Activated CD4-positive, CD25-positive, alpha-beta regulatory T cell (primary cell): ENCODE measurements around the gene SUGCT.
"Not testable (repeated sequence)": the region's sequence is repeated elsewhere in the genome, so short reads cannot be mapped to it uniquely, and the experiment has no call there.

ENCODE experiments used
- DNase-seq, 4 experiments: peaks; one replicate each; lab custom pipeline; 2025; lab: John Stamatoyannopoulos, UW

SUGCT gene

DNA sequence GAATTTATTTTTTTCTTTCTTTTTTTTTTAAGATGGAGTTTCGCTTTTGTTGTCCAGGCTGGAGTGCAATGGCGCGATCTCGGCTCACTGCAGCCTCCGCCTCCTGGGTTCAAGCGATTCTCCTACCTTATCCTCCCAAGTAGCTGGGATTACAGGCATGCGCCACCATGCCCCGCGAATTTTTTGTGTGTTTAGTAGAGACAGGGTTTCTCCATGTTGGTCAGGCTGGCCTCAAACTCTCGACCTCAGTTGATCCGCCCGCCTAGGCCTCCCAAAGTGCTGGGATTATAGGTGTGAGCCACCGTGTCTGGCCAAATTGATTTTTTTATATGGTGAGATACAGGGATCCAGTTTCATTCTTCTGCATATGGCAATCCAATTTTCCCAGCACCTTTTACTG is 5.1 kb downstream of the SUGCT start:
- not testable (repeated sequence) for DNase-seq

DNA sequence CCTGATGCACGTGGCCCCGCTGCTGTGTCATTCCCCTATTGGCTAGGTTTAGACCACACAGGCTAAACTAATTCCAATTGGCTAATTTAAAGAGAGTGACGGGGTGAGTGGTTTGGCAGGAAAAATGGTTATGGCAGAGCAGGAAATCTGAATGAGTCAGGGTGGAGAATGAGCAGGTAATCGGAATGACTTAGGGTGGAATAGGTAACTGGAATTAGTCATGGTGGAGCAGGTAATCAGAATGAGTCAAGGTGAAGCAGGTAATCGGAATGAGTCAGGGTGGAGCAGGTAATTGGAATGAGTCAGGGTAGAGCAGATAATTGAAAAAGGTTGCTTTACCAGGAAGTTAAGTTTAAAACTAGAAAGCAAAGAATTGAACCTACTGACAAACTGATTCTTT is 7.1 kb downstream of the SUGCT start:
- DNase-seq: not testable (repeated sequence)

DNA sequence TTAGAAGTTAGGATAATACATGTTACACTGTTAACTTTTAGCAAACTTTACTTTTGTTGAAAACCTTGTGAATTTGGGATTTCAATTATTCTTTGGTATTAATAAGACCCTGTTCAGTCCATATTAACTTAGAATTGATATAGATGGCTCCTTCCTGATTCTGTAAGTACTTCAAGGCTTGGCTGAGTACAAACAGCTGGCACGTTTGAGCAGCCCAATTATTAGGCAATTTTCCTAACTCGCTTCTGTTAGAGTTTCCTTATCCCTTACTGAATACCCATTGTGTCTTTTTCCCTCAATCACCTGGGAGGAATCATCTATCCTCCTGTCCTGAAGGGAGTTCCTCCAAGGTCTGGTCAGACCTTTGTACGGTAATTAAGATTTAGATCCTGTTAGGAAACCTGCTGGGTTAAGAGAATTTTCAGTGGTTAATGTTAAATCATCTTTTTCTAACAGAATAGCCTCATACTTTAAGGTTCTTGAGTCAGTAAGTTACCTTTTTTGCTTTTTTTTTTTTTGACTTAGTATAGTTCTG is 10.9 kb downstream of the SUGCT start:
- DNase-seq: not testable (repeated sequence)

DNA sequence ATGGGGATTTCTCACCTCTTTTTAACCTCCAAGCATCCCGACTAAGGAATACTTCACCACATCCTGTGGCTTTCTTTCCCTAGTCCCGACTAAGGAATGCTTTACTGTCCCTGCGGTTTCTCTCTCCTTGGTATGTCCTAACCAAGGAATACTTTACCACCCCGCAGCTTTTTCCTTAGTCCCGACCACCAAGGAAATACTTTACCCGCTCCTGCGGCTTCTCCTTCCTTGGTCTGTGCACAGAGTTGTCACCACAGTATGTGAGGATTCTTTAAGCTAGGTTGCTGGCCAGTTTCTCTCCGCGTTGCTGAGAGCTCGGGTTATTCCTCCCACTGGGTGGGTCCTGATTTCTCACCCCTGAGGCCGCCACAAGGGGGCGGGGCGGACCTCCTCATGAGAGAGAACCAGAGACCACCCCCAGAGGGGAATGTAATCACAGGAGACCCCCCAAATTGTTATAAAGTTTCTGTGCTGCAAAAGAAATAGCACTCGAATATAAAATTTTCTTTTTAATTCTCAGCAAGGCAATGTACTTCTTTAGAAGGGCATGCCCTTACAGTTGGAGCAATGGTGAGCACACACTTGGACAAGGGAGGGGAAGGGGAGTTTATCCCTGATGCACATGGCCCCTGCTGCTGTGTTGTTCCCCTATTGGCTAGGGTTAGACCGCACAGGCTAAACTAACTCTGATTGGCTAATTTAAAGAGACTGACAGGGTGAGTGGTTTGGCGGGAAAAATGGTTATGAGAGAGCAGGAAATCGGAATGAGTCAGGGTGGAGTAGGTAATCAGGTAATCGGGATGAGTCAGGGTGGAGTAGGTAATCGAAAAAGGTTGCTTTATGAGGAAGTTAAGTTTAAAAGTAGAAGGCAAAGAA is 12.8 kb downstream of the SUGCT start:
- no peak for DNase-seq

DNA sequence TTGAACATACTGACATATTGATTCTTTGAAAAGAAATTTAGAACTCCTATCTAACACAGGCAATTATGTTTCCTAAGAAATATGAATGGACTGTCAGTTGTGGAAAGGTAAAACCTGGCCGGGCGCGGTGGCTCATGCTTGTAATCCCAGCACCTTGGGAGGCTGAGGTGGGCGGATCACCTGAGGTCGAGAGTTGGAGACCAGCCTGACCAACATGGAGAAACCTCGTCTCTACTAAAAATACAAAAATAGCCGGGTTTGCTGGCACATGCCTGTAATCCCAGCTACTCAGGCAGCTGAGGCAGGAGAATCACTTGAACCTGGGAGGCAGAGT is 13.4 kb downstream of the SUGCT start:
- DNase-seq: not testable (repeated sequence)

DNA sequence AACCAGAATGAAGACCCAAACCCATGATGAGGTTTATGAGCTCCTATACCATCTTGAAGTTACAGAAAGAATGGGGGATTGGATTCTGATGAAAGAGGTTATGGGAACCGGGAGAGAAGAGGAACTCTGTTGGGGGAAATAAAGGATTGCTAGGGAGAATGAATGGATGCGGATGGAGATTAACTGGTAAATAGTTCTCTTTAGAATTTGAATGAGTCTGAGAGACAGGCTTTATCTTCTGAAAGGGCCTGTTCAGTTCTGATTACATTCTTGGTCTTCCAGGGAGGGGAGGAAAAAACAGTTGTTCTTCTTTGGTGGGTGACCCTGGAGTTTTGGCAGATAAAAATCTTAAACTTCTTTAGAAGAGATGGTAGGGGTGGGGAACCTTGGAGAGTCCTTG is 13.9 kb downstream of the SUGCT start:
- DNase-seq: no peak

DNA sequence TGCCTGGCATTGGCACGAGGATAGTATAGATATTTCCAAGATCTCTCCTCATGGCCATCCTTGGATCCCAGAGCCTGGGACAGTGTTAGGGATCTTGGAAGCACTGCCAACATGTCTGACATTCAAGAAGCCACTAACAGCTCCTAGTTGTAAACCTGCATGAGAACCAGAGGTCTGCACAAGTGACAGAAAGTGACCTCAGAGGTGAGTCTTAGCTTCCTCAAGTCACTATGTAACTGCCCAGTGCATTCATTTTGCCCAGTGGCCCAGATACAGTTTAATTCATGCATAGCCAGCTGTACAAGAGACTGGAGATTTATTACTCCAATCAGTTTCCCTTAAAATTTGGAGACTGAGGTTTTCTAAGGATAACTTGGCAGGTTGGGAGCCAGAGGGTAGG is 16.7 kb downstream of the SUGCT start:
- no peak for DNase-seq

DNA sequence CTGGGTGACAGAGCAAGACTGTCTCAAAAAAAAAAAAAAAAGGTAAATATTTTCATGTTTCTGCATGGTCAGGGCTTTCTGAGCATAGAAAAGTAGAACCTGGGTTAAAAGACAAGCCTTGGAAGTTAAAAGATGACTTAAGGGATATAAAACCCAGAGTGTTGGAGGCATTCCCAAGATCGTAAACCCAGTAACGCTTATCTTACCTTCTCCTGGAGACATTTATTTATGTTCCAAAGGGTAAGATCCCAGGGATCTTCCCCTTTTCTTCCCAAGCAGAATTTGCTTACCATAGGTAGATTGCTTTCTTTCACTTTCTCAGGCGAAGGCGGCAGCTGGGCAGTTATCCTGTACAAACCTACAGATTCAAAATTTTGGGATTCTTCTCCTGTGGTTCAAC is 22.2 kb downstream of the SUGCT start:
- DNase-seq: no peak

DNA sequence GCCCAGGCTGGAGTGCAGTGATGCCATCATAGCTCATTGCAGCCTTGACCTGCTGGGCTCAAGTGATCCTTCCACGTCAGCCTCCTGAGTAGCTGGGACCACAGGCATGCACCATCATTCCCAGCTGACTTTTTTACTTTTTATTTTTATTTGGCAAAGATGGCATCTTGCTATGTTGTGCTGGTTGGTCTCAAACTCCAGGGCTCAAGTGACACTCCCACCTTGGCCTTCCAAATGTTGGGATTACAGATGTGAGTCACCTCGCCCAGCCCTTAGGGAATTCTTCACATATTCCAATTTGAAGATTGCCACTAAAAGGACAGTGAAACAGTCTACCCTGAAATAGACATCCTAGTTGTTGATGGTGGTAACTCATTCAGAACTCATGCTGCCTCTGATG is 27.7 kb downstream of the SUGCT start:
- DNase-seq: no peak

DNA sequence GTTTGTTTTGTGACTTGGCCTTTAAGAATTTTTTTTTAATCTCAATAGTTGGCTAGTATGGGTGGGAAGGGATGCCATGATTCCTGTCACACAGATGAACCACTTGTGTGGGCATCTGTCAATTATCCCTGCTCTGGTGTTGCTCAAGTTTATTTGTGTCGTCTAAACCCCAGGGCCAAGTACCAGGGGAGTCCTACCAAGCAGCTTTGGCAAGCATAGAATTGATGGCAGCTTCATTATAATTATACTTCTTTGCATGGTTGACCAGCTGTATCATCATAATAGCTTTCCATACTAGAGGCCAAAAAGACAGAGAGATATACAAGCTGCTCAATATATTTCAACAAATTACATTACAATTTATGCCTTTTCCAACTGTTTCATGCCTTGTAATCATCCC is 30.4 kb downstream of the SUGCT start:
- no peak for DNase-seq

DNA sequence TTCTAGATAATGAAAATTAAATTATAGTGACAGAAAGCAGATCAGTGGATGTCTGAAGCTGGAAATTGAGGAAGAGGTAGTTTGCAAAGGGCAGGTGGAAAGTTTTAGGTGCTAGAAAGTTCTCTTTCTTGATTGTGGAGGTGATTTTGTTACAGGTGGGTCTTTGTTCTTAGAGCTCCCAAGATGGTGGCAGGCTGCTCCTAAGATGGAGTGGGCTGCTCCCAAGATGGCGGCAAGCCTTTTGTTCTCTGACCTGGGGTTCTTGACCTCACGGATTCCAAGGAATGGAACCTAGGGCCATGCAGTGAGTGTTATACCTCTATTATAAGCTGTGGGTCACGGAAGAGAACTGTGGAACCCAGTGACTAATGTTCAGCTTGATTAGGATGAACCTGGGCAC is 32.5 kb downstream of the SUGCT start:
- no peak for DNase-seq

DNA sequence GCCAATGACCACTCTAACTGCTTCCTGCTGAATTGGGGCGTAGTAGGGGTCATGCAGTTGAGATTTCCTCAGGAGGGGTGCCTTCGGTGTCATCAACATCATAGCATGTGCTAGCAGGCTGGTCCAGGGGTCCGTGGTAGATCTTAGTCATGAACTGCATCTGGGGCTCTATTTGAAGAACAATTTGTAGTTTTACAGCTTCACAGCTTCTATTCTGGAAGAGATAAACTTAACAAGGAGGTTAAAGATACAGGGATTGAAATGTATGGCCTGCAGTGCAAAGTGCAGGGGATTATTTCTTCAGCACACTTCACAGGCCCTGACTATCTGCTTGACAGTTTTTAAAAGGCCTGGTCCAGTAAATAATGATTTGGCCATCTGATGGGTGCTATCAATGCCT is 33.5 kb downstream of the SUGCT start:
- DNase-seq: not testable (repeated sequence)

DNA sequence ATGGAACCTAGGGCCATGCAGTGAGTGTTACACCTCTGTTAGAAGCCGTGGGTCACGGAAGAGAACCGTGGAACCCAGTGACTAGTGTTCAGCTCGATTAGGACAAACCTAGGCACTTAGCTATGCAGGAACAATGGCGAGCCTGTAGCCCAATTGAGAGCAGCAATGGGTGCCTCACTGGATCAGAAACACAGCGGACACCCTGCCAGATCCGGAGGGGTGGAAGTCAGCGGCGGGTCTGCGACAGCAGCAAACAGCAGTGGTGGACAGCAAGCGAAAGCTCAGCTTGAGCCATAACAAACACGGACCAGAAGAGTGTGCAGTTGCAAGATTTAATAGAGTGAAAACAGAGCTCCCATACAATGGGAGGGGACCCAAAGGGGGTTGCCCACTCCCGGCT is 38.3 kb downstream of the SUGCT start:
- not testable (repeated sequence) for DNase-seq

DNA sequence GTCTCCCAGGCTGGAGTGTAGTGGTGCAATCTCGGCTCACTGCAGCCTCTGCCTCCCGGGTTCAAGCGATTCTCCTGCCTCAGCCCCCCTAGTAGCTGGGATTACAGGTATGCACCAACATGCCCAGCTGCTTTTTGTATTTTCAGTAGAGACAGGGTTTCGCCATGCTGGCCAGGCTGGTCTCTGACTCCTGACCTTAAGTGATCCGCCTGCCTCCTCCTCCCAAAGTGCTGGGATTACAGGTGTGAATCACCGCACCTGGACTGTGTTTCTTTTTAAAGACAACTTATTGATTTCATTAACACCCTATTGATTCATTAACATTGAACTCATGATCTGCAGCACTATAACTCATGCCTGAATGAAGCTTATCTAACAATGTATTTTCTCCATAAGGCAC is 40.5 kb downstream of the SUGCT start:
- not testable (repeated sequence) for DNase-seq

DNA sequence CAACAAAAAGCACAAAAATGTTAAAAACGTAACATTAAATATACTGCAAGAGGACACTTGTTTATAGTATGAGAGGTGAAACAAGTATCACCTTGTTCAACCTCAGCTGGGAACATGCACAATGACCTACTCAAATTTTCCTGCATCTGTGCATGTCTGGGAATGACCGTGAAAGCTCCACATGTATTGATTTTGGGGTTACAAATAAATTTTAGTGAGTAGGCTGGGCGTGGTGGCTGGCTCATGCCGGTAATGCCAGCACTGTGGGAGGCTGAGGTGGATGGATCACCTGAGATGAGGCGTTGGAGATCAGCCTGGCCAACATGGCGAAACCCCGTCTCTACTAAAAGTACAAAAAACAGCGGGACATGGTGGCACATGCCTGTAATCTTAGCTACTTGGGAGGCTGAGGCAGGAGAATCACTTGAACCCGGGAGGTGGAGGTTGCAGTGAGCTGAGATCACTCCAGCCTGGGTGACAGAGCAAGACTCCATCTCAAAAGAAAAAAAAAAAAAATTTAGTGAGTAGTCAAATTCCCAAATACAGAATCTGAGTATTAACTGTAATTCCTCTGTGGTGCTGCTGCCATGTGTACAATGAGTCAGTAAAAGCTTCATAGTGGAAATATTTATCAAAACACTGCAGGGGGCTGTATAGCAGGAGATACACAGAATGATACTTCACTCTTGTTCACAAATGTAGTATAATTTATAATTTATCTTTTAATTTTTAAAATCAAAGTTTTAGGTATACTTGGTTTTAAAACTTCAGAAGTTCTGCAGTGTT is 41.1 kb downstream of the SUGCT start:
- DNase-seq: no peak

DNA sequence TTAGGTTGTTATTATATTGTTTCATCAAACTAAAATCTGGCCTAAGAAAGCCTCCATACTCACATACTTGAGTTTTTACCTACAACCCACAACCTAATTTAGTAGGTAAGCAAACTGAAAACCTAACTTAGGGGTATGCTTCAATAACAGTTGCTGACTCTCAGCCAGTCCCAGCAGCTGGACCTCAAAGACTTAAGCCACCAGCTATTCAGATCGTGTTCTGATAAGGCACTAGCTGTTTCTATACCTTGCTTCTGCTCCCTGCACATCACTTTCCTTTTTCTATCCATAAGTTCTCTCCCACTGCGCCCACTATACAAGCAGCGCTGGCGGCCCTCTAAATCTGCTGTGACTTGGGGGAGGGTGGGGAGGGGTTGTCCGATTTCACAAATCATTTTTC is 42.3 kb downstream of the SUGCT start:
- DNase-seq: no peak

DNA sequence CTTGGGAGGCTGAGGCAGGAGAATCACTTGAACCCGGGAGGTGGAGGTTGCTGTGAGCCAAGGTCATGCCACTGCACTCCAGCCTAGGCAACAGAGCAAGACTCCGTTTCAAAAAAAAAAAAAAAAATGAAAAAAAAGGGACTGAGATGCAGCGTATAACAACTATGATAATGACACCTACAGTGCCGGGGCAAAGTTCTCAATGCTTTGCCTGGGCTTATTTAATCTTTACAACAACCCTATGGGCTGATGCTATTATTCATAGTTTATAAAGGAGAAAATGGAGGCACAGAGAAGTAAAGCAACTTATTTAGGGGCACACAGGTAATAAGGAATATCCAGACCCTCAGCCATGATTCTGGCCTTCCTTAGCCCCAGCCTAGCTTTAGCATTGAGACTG is 47.6 kb downstream of the SUGCT start:
- DNase-seq: no peak

DNA sequence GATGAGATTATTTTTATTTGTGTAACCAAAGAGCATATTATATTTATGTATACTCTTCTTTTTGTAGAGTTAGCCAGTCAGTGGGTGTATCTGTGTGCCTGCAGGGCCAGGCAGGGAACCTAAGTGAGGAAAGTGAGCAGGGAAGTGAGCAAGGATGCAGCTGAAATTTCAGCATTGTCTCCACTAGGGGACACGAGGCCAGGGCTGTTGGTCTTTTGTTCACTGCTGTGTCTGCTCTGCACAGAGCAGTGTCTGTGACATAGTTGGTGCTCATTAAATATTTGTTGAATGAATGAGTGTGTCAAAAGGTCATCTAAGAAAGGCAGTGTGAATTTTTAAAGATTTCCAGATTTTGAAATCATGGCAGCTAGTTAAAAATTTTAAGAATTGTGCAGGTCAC is 51.8 kb downstream of the SUGCT start:
- no peak for DNase-seq

DNA sequence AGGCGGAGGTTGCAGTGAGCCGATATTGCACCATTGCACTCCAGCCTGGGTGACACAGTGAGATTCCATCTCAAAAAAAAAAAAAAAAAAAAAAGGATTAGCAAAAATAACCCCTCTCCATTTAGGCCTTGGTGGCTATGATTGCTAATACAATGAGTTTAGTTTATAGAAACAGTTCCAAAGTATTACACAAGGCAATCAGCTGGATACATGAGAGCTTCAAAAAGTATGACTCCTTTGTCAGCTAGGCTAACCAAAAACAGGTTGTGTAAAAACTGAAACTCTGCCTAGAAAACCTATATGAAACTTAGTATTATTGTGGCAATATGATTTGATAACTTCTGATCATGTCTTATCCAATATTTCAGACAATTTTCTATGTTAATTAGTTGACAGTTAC is 57.2 kb downstream of the SUGCT start:
- DNase-seq: no peak

DNA sequence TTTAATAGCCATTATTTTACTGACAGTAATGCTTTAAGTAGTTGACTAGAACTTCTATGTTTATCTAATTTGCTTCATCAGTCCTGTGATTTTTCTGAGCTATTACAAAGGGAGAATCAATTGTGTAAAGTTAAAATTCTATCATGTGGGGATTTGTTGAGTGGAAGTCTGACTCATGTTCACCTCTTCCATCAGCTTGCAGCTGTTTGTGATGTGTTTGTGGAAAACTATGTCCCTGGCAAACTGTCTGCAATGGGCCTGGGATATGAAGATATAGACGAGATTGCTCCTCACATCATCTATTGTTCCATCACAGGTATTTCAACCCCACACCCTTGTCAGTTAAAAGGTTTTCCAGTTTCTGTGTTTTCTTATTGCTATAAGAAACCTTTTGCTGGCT is 59.9 kb downstream of the SUGCT start:
- DNase-seq: no peak

DNA sequence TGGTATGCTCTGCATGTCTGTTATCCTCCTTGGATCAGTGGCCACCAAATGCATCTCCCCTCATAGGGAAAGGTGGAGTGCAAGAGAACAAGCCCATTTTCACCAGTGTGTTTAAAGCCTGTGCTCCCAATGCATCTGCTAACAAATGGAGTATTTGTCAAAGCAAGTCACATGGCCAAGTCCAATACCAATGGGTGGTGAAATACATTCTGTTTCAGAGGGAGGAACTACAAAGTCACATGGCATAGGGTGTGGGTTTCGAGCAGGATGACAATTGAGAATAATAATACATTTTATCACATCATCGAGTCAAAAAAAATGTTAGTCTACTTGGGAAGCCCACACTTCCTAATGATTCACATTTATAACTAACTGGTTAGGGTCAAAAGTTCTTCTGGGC is 62.7 kb downstream of the SUGCT start:
- no peak for DNase-seq

DNA sequence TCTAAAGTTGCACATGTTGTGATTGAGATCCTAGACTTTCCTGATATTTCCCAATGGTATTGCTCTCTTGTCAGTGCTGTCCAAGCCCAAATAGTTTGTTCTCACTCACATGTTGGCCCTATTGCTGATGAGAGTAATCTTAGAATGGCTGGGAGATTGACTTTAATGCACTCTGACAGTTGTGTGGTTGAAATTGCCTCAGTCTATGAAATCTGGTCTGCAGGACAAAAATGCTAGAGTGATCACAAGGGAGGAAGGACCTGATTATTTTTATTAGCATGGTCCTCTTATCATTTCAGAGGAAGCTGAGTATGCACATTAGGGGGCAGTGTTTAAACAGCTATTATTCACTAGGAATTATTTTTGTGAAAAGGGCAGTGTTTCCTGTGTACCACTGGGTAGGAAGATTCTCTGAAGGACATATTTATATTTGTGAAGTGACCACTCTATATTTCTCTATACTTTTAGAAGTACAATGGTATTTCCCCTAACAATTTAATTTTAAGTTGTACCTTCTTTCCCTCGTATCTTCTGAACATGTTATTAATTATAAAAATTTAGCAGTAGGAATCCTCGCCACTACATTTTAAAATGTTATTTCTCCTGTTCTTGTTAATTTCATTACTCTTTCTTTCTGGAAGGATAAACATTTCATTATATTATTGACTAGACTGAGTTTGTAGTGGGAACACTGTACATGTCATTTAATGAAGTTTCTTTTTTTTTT is 64.4 kb downstream of the SUGCT start:
- no peak for DNase-seq

DNA sequence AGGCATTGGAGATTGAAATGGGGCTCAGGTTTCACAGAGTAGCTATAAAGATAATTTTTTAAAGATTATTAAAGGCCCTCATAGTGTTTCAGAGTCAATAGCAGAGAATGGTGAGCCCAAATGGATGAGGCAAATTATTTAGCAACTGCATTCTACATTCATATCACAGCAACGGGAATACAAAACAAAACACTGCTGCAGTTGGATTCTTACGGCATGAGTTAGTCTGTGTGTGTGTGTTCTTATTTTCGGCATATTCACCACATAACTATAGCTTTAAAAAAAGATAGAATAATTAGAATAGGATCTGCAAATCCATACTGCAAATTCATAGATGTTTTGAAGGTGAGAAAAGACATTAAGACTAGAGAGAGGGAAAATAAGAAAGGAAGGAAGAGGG is 66.0 kb downstream of the SUGCT start:
- DNase-seq: no peak
